ENCODE data around the gene NLK. TPM values are rescaled to one million over a fixed set of nuclear protein-coding genes. Genes with fewer than 3 reads are reported as not detected.
"Not testable (repeated sequence)": the region's sequence is repeated elsewhere in the genome, so short reads cannot be mapped to it uniquely, and the experiment has no call there.

The NLK gene
- total RNA-seq, 1 donor from 2014 or later, result 26.0 TPM

- Mint-ChIP-seq H3K4me3 (no peak overlapping the region), H3K4me1 (no peaks in the 10 kb centered on the region), H3K27me3 (ENCODE audit: low read depth) (peaks cover 3% of the 10 kb centered on the region), H3K9me3 (no peaks in the 10 kb centered on the region), H3K27ac (ENCODE audit: unreplicated experiment) (no peak overlapping the region), H3K36me3 (ENCODE audit: low read depth) (no peaks in the 10 kb centered on the region)
- no peak for DNase-seq (ENCODE audit: low read depth, low spot score)
- TF ChIP-seq CTCF (conservative IDR thresholded peaks at IDR 0.05), result no peak
Observed at GRCh38 chr17:28030386-28030785, 12.1 kb upstream of the NLK start.

GRCh38 chr17:28031174-28031573 lies 11.3 kb upstream of the NLK start:
- no peak for TF ChIP-seq CTCF (conservative IDR thresholded peaks at IDR 0.05)
- no peak for DNase-seq (ENCODE audit: low read depth, low spot score)
- Mint-ChIP-seq H3K4me1 (no peaks in the 10 kb centered on the region), H3K9me3 (no peaks in the 10 kb centered on the region), H3K4me3 (no peak overlapping the region), H3K27me3 (ENCODE audit: low read depth) (peaks cover 3% of the 10 kb centered on the region), H3K36me3 (ENCODE audit: low read depth) (no peaks in the 10 kb centered on the region), H3K27ac (ENCODE audit: unreplicated experiment) (no peak overlapping the region)

GRCh38 chr17:28033972-28034714 lies 8.3 kb upstream of the NLK start:
- H3K4me1 Mint-ChIP-seq, result no peaks in the 10 kb centered on the region
- TF ChIP-seq CTCF (conservative IDR thresholded peaks at IDR 0.05), result no peak
- H3K4me3 Mint-ChIP-seq, result no peak overlapping the region
- no peaks in the 10 kb centered on the region for H3K36me3 Mint-ChIP-seq (ENCODE audit: low read depth)
- no peak for DNase-seq (ENCODE audit: low read depth, low spot score)
- peaks cover 6% of the 10 kb centered on the region for H3K27me3 Mint-ChIP-seq (ENCODE audit: low read depth)
- no peaks in the 10 kb centered on the region for H3K9me3 Mint-ChIP-seq
- no peak overlapping the region for H3K27ac Mint-ChIP-seq (ENCODE audit: unreplicated experiment)

- H3K27ac Mint-ChIP-seq (ENCODE audit: unreplicated experiment); DNase-seq (ENCODE audit: low read depth, low spot score); H3K4me1 Mint-ChIP-seq; H3K9me3 Mint-ChIP-seq; H3K27me3 Mint-ChIP-seq (ENCODE audit: low read depth); H3K4me3 Mint-ChIP-seq; H3K36me3 Mint-ChIP-seq (ENCODE audit: low read depth): not testable (repeated sequence)
Observed at GRCh38 chr17:28035452-28035851, 7.0 kb upstream of the NLK start.

GRCh38 chr17:28035884-28036283 lies 6.6 kb upstream of the NLK start:
- H3K27ac Mint-ChIP-seq (ENCODE audit: unreplicated experiment); H3K4me3 Mint-ChIP-seq; H3K36me3 Mint-ChIP-seq (ENCODE audit: low read depth); H3K9me3 Mint-ChIP-seq; H3K27me3 Mint-ChIP-seq (ENCODE audit: low read depth); DNase-seq (ENCODE audit: low read depth, low spot score); H3K4me1 Mint-ChIP-seq: not testable (repeated sequence)

- DNase-seq (ENCODE audit: low read depth, low spot score), result no peak
- H3K4me3 Mint-ChIP-seq, result peak overlapping the region; percentile 5
- no peak overlapping the region for H3K27ac Mint-ChIP-seq (ENCODE audit: unreplicated experiment)
- TF ChIP-seq CTCF (conservative IDR thresholded peaks at IDR 0.05), result no peak
- H3K27me3 Mint-ChIP-seq (ENCODE audit: low read depth), result peaks cover 12% of the 10 kb centered on the region
- peaks cover 23% of the 10 kb centered on the region for H3K4me1 Mint-ChIP-seq
- peaks cover 5% of the 10 kb centered on the region for H3K9me3 Mint-ChIP-seq
- no peaks in the 10 kb centered on the region for H3K36me3 Mint-ChIP-seq (ENCODE audit: low read depth)
Observed at GRCh38 chr17:28038802-28039201, 3.7 kb upstream of the NLK start.

Measured in neural crest cell (in vitro differentiated cells).